H1 (cell line): Measurements from ENCODE around the gene JAKMIP3.

Experiments
- CTCF ChIP-seq, 3 experiments: IDR thresholded peaks; 1 replicate in 2 of 3; 2 replicates in 1 of 3; pipeline versions ENCODE4 v1.5.1 to v1.6.1; 2011; ENCODE audit warnings: low read length in 3 of 3, mild to moderate bottlenecking in 3 of 3, inconsistent platforms in 2 of 3, low read depth in 1 of 3, moderate library complexity in 1 of 3; ENCODE audit not compliant: insufficient read depth in 1 of 3; ENCODE audit errors: control extremely low read depth in 1 of 3
- E2F6 ChIP-seq: IDR thresholded peaks from 2 replicates; pipeline ENCODE4 v1.6.1; 2012; ENCODE audit warnings: inconsistent platforms
- KDM1A ChIP-seq: fragments of 200-600, 300-600 bp; sonication (generic); IDR thresholded peaks from 2 replicates; pipeline ENCODE4 v1.7.1; 2016; ENCODE audit warnings: mild to moderate bottlenecking, low read length, borderline replicate concordance
- NANOG ChIP-seq: IDR thresholded peaks from 2 replicates; pipeline ENCODE4 v1.6.1; 2011; ENCODE audit warnings: low read length, low read depth, mild to moderate bottlenecking, inconsistent platforms; ENCODE audit not compliant: insufficient read depth, poor library complexity, severe bottlenecking
- POLR2AphosphoS5 ChIP-seq: IDR thresholded peaks from 2 replicates; pipeline ENCODE4 v1.6.1; 2011; ENCODE audit warnings: low read depth, low read length
- RFX5 ChIP-seq: IDR thresholded peaks from 2 replicates; pipeline ENCODE4 v1.6.1; 2011; ENCODE audit warnings: low read depth, low read length, improper control_type of control experiment, borderline replicate concordance
- SIN3A ChIP-seq, 2 experiments: IDR thresholded peaks in 1 of 2; conservative IDR thresholded peaks in 1 of 2; 2 replicates each; pipeline ENCODE4 v1.6.1; 2011 to 2012; ENCODE audit warnings: low read length in 2 of 2, improper control_type of control experiment in 1 of 2, low read depth in 1 of 2, mild to moderate bottlenecking in 1 of 2
- TAF1 ChIP-seq: IDR thresholded peaks from 2 replicates; pipeline ENCODE4 v1.6.1; 2011; ENCODE audit warnings: mild to moderate bottlenecking, low read depth, low read length
- TBP ChIP-seq: IDR thresholded peaks from 2 replicates; pipeline ENCODE4 v1.6.1; 2011; ENCODE audit warnings: low read depth, low read length, improper control_type of control experiment

- no peak for TF ChIP-seq TAF1
- TF ChIP-seq NANOG = no peak
- TF ChIP-seq KDM1A = no peak
- TF ChIP-seq SIN3A (conservative IDR thresholded peaks at IDR 0.05 in 1 of 2, IDR thresholded peaks at IDR 0.05 in 1 of 2; ENCODE audit: low read depth in 1 of 2, low read length in 2 of 2) = no peak
- peak; percentile 46; the same call in 1 of the 2 replicates for TF ChIP-seq TBP
- no peak for TF ChIP-seq RFX5
- no peak for TF ChIP-seq CTCF (IDR thresholded peaks at IDR 0.05; ENCODE audit: control extremely low read depth in 1 of 3, insufficient read depth in 1 of 3, low read depth in 1 of 3, low read length in 3 of 3)
- peak; percentile 58 for TF ChIP-seq E2F6
- TF ChIP-seq POLR2AphosphoS5 = no peak
These were observed at the start of gene JAKMIP3 for GRCh38 chr10:132065491-132066105.
